Natural killer cell treated with Interleukin-12 subunit alpha and Interleukin-12 subunit beta and Interleukin-15 and Interleukin-18, amount 100 ng/mL, for 72 hours (primary cell): ENCODE measurements around the gene WDR43. TPM values are rescaled to one million over a fixed set of nuclear protein-coding genes. Genes with fewer than 3 reads are reported as not detected.

Experiments used
- ATAC-seq, 2 donors: fragments of 150-1000 bp; cut with Tn5 transposase in 1 of 2; sonication (Bioruptor Pico), chemical (Tn5 transposase) in 1 of 2; 2 replicates each; pipeline ENCODE4 v1.10.0; 2021
- DNase-seq: peaks from one replicate; pipeline ENCODE4 v3.0.0; 2022; ENCODE audit warnings: low spot score
- H3K27ac Mint-ChIP-seq, 2 donors: 1 replicate in 1 of 2; 2 replicates in 1 of 2; pipeline ENCODE4 v1.8.0; 2022; ENCODE audit warnings: mixed read lengths in 2 of 2, mild to moderate bottlenecking in 1 of 2, moderate library complexity in 1 of 2
- H3K27me3 Mint-ChIP-seq, 2 donors: 1 replicate in 1 of 2; 2 replicates in 1 of 2; pipeline ENCODE4 v1.8.0; 2022; ENCODE audit warnings: mixed read lengths in 2 of 2
- H3K36me3 Mint-ChIP-seq: one replicate; pipeline ENCODE4 v1.8.0; 2022; ENCODE audit warnings: mixed read lengths
- H3K4me1 Mint-ChIP-seq, 2 donors: 1 replicate in 1 of 2; 2 replicates in 1 of 2; pipeline ENCODE4 v1.8.0; 2022; ENCODE audit warnings: low read depth in 2 of 2, mixed read lengths in 2 of 2, mild to moderate bottlenecking in 1 of 2
- H3K4me3 Mint-ChIP-seq: one replicate; pipeline ENCODE4 v1.8.0; 2022; ENCODE audit warnings: mixed read lengths
- H3K9me3 Mint-ChIP-seq: 2 replicates; pipeline ENCODE4 v1.8.0; 2022; ENCODE audit warnings: mixed read lengths
- total RNA-seq, 2 donors: library from RNA; stranded (reverse); gene quantifications; one replicate each; pipeline ENCODE4 v1.2.3, GENCODE V29; 2022

WDR43 gene
- total RNA-seq, 2 donors from 2014 or later: 85.8 to 143 TPM

DNA sequence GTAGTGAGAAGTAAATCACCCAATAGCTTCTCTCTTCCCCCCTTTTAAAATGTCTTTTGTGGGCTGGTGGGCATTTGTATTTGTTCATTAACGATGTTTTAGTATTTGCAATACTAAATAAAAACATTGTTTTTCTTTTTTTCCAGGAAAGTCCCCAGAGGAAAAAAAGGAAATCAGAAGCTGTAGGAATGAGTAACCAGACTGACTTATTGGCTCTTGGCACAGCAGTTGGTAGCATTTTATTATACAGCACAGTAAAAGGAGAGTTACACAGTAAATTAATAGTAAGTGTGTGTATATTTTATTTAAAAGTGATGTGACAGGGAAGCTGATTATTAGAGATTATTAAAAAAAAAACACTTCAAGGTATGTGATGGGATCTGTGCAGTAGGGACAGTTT lies 7.4 kb downstream of the WDR43 start:
- Mint-ChIP-seq H3K36me3 (peaks cover 16% of the 10 kb centered on the region), H3K4me3 (no peak overlapping the region), H3K27me3 (no peaks in the 10 kb centered on the region), H3K4me1 (peaks cover 24 to 39% of the 10 kb centered on the region in 2 donors), H3K27ac (no peak overlapping the region), H3K9me3 (no peaks in the 10 kb centered on the region)
- ATAC-seq: no peak
- DNase-seq: no peak

GRCh38 chr2:28902584-28902983 lies 8.1 kb downstream of the WDR43 start:
- ATAC-seq (no peak), DNase-seq (no peak)
- H3K4me3 Mint-ChIP-seq: no peak overlapping the region
- no peak overlapping the region for H3K27ac Mint-ChIP-seq
- peaks cover 21 to 39% of the 10 kb centered on the region in 2 donors for H3K4me1 Mint-ChIP-seq
- H3K27me3 Mint-ChIP-seq: no peaks in the 10 kb centered on the region
- no peaks in the 10 kb centered on the region for H3K9me3 Mint-ChIP-seq
- peaks cover 19% of the 10 kb centered on the region for H3K36me3 Mint-ChIP-seq

- Mint-ChIP-seq H3K27ac (no peak overlapping the region), H3K4me1 (peaks cover 15 to 23% of the 10 kb centered on the region in 2 donors), H3K27me3 (no peaks in the 10 kb centered on the region), H3K36me3 (peaks cover 34% of the 10 kb centered on the region), H3K4me3 (no peak overlapping the region), H3K9me3 (no peaks in the 10 kb centered on the region)
- ATAC-seq (no peak), DNase-seq (no peak)
Measured at GRCh38 chr2:28904295-28904694, 9.8 kb downstream of the WDR43 start.

DNA sequence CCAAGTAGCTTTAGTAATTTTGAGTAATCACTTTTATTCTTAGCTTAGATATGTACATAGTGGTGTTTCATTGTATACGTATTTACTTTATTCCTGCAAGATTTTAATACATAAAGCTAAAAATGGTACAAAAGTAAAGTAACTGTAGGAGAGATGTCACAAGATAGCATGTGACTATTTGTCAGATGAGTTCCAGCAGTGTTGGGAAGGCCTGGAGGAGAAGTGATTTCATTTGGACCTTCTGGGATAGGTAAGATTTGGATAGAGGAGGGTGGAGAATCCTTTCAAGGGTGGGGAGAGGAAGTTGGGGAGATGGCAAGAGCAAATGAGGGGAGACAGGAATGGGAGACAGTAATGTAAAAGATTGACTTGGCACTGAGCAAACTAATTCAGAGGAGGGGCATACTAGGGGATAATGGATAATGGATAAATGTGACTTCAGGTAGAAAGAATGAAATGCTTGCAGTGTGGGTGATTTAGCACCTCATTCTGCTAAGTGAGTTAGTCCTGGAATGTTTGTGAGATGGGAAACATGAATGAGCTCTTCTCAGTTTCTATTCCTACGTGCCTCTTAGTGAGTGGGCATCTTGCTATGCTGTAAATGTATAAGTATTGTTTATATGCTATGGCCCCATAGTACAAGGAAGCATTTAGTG lies 10.5 kb downstream of the WDR43 start:
- no peaks in the 10 kb centered on the region for H3K9me3 Mint-ChIP-seq
- H3K27ac Mint-ChIP-seq: no peak overlapping the region
- no peak overlapping the region for H3K4me3 Mint-ChIP-seq
- H3K4me1 Mint-ChIP-seq: peaks cover 20 to 22% of the 10 kb centered on the region in 2 donors
- DNase-seq: no peak
- no peak for ATAC-seq
- peaks cover 35% of the 10 kb centered on the region for H3K36me3 Mint-ChIP-seq
- H3K27me3 Mint-ChIP-seq: no peaks in the 10 kb centered on the region

GRCh38 chr2:28905533-28905932 lies 11.1 kb downstream of the WDR43 start:
- Mint-ChIP-seq H3K4me3 (no peak overlapping the region), H3K9me3 (no peaks in the 10 kb centered on the region), H3K36me3 (peaks cover 35% of the 10 kb centered on the region), H3K4me1 (peaks cover 21% of the 10 kb centered on the region in 2 donors), H3K27me3 (no peaks in the 10 kb centered on the region), H3K27ac (no peak overlapping the region)
- ATAC-seq: no peak
- no peak for DNase-seq

- Mint-ChIP-seq H3K4me1 (peaks cover 14 to 18% of the 10 kb centered on the region in 2 donors), H3K4me3 (no peak overlapping the region), H3K36me3 (peaks cover 35% of the 10 kb centered on the region), H3K27me3 (no peaks in the 10 kb centered on the region), H3K9me3 (no peaks in the 10 kb centered on the region), H3K27ac (no peak overlapping the region)
- DNase-seq (no peak), ATAC-seq (no peak)
Measured at GRCh38 chr2:28906376-28906775, 11.9 kb downstream of the WDR43 start.

GRCh38 chr2:28906821-28907220 lies 12.4 kb downstream of the WDR43 start:
- Mint-ChIP-seq H3K4me1 (peaks cover 14 to 18% of the 10 kb centered on the region in 2 donors), H3K36me3 (peaks cover 35% of the 10 kb centered on the region), H3K27ac (no peak overlapping the region)

DNA sequence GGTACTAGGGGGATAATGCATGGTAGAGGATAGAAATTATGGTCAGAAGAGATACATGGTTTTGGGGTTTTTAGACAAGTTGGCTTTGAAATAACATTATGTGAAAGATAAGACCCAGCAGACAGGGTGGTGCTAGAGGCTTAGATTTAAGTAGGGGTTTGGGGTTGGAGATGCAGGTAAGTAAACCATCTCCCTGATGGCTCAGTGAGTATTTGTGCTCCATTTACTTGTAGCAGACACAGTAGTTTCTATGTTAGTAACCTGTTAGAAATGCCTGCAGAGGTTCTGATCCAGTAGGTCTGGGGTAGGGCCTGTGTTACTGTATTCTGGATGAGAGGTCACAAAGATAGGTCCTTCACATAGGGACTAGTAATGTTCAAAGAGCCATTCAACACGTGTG lies 13.7 kb downstream of the WDR43 start:
- DNase-seq (no peak), ATAC-seq (no peak)
- no peaks in the 10 kb centered on the region for H3K9me3 Mint-ChIP-seq
- peaks cover 34% of the 10 kb centered on the region for H3K36me3 Mint-ChIP-seq
- H3K4me3 Mint-ChIP-seq: no peak overlapping the region
- H3K27ac Mint-ChIP-seq: no peak overlapping the region
- peaks cover 9 to 18% of the 10 kb centered on the region in 2 donors for H3K4me1 Mint-ChIP-seq
- H3K27me3 Mint-ChIP-seq: no peaks in the 10 kb centered on the region

More at GRCh38 chr2:28906821-28907220, 12.4 kb downstream of the WDR43 start:
- no peak overlapping the region for H3K4me3 Mint-ChIP-seq
- H3K27me3 Mint-ChIP-seq: no peaks in the 10 kb centered on the region
- DNase-seq (no peak), ATAC-seq (no peak)
- no peaks in the 10 kb centered on the region for H3K9me3 Mint-ChIP-seq

GRCh38 chr2:28909655-28910353 lies 15.3 kb downstream of the WDR43 start:
- Mint-ChIP-seq H3K27ac (no peak overlapping the region), H3K4me1 (peaks cover 9 to 17% of the 10 kb centered on the region in 2 donors), H3K4me3 (no peak overlapping the region), H3K9me3 (no peaks in the 10 kb centered on the region), H3K36me3 (peaks cover 38% of the 10 kb centered on the region), H3K27me3 (no peaks in the 10 kb centered on the region)
- DNase-seq (no peak), ATAC-seq (no peak)

- no peak overlapping the region for H3K27ac Mint-ChIP-seq
- H3K4me3 Mint-ChIP-seq: no peak overlapping the region
- H3K4me1 Mint-ChIP-seq: peaks cover 2 to 7% of the 10 kb centered on the region in 2 donors
- no peaks in the 10 kb centered on the region for H3K9me3 Mint-ChIP-seq
- no peak for DNase-seq
- no peaks in the 10 kb centered on the region for H3K27me3 Mint-ChIP-seq
- peaks cover 20% of the 10 kb centered on the region for H3K36me3 Mint-ChIP-seq
- peak in 1 of 2 donors; percentile 61 for ATAC-seq
Measured at GRCh38 chr2:28915939-28916338, 21.5 kb downstream of the WDR43 start.

DNA sequence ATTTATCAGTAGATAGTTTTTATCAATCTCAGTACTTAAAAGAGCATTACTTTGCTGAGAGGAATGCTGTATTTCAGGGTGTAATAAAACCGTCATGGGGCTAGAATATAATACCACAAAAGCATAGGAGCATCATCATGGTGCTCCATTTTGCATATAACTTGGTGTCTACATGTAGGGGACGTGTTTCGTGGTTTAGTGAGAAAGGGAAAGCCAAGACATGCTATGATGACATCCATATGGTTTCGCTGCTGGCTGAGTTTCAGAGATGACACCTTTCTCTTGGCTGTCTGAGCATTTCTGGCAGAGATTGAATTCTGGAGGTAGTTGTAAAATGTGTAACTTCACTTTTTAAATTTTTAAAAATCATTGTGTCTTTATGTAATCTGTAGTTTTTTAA lies 32.4 kb downstream of the WDR43 start:
- no peak for ATAC-seq
- H3K36me3 Mint-ChIP-seq: peaks cover 60% of the 10 kb centered on the region
- H3K9me3 Mint-ChIP-seq: no peaks in the 10 kb centered on the region
- no peak overlapping the region for H3K27ac Mint-ChIP-seq
- H3K4me3 Mint-ChIP-seq: no peak overlapping the region
- DNase-seq: no peak
- H3K4me1 Mint-ChIP-seq: peaks cover 7% of the 10 kb centered on the region in 2 donors
- no peaks in the 10 kb centered on the region for H3K27me3 Mint-ChIP-seq

DNA sequence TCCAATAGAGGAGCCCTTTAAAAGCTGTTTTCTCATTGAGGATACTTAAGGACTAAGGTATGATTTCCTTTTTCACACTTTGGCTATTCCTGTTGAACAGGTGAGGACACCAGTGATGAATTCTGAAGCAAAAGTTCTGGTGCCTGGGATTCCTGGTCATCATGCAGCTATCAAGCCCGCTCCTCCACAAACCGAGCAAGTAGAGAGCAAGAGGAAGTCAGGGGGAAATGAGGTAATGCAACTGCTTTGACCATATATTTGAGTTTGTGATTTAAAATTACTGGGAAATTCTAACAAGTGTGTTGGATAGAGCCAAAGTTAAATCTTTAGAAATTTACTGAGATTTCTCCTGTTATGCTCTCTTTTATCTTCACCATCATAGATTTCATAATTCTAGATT lies 33.0 kb downstream of the WDR43 start:
- peak overlapping the region in 1 of 2 donors; percentile 11 for H3K27ac Mint-ChIP-seq

GRCh38 chr2:28927878-28928277 lies 33.4 kb downstream of the WDR43 start:
- DNase-seq (no peak), ATAC-seq (no peak)
- peaks cover 7% of the 10 kb centered on the region in 2 donors for H3K4me1 Mint-ChIP-seq
- H3K27me3 Mint-ChIP-seq: no peaks in the 10 kb centered on the region
- H3K4me3 Mint-ChIP-seq: no peak overlapping the region
- H3K9me3 Mint-ChIP-seq: no peaks in the 10 kb centered on the region
- H3K27ac Mint-ChIP-seq: peak overlapping the region in 1 of 2 donors; percentile 11
- H3K36me3 Mint-ChIP-seq: peaks cover 57% of the 10 kb centered on the region

More for the DNA sequence above, 33.0 kb downstream of the WDR43 start:
- Mint-ChIP-seq H3K9me3 (no peaks in the 10 kb centered on the region), H3K4me3 (no peak overlapping the region), H3K27me3 (no peaks in the 10 kb centered on the region), H3K36me3 (peaks cover 60% of the 10 kb centered on the region), H3K4me1 (peaks cover 7% of the 10 kb centered on the region in 2 donors)
- DNase-seq (no peak), ATAC-seq (no peak)

GRCh38 chr2:28929581-28929980 lies 35.1 kb downstream of the WDR43 start:
- Mint-ChIP-seq H3K9me3 (no peaks in the 10 kb centered on the region), H3K4me1 (peaks cover 0 to 7% of the 10 kb centered on the region in 2 donors), H3K36me3 (peaks cover 43% of the 10 kb centered on the region), H3K27ac (no peak overlapping the region), H3K4me3 (no peak overlapping the region), H3K27me3 (no peaks in the 10 kb centered on the region)
- ATAC-seq (no peak), DNase-seq (no peak)
